Fibroblast of mammary gland (primary cell): Measurements from ENCODE around the gene DKKL1.

Source experiments
- DNase-seq: peaks from one replicate; pipeline ENCODE4 v3.0.0-alpha.2; 2010; ENCODE audit warnings: low read depth
- H3K4me3 ChIP-seq: 2 replicates; pipeline ENCODE4 v1.5.1; 2011; ENCODE audit warnings: low read depth, mild to moderate bottlenecking, low read length, moderate library complexity; ENCODE audit not compliant: control insufficient read depth
- CTCF ChIP-seq: conservative IDR thresholded peaks from 2 replicates; pipeline ENCODE4 v1.5.1; 2011; ENCODE audit warnings: low read depth, low read length, inconsistent platforms; ENCODE audit not compliant: control insufficient read depth, insufficient read depth

Gene DKKL1

GRCh38 chr19:49418511-49418910, 54.8 kb downstream of the DKKL1 start:
- no peak overlapping the region for H3K4me3 ChIP-seq
- DNase-seq = no peak
- TF ChIP-seq CTCF = no peak

GRCh38 chr19:49419173-49419572, 55.5 kb downstream of the DKKL1 start:
- DNase-seq = no peak
- TF ChIP-seq CTCF = no peak
- no peak overlapping the region for H3K4me3 ChIP-seq

- no peak for DNase-seq
- no peak overlapping the region for H3K4me3 ChIP-seq
- no peak for TF ChIP-seq CTCF
These were observed 56.5 kb downstream of the DKKL1 start for GRCh38 chr19:49420227-49420626.

- no peak for TF ChIP-seq CTCF
- DNase-seq = peak; percentile 30
- no peak overlapping the region for H3K4me3 ChIP-seq
These were observed 57.6 kb downstream of the DKKL1 start for GRCh38 chr19:49421039-49421877.

- DNase-seq = no peak
- no peak overlapping the region for H3K4me3 ChIP-seq
- no peak for TF ChIP-seq CTCF
These were observed 58.2 kb downstream of the DKKL1 start for GRCh38 chr19:49421878-49422202.

GRCh38 chr19:49422407-49423070, 58.9 kb downstream of the DKKL1 start:
- TF ChIP-seq CTCF = no peak
- no peak overlapping the region for H3K4me3 ChIP-seq
- DNase-seq = peak; percentile 39
